Astrocyte of the cerebellum (primary cell): ENCODE results near the gene CD300LD.

ENCODE experiments used
- DNase-seq: peaks from one replicate; pipeline ENCODE4 v3.0.0-alpha.2; 2011; ENCODE audit warnings: low read depth
- H3K4me3 ChIP-seq: 2 replicates; pipeline ENCODE4 v1.5.1; 2011; ENCODE audit warnings: mild to moderate bottlenecking, low read depth, low read length, moderate library complexity
- in situ Hi-C: cut with HindIII; loops from 2 replicates; pipeline ENCODE4 v1.10.0; 2017; ENCODE audit warnings: low sequenced_read_pairs
- TF ChIP-seq, protein P1 (sequence below): IDR thresholded peaks from 2 replicates; pipeline ENCODE4 v1.5.1; 2012; ENCODE audit warnings: low read length, low read depth, moderate library complexity, mild to moderate bottlenecking; ENCODE audit errors: missing control alignments

The CD300LD gene

DNA sequence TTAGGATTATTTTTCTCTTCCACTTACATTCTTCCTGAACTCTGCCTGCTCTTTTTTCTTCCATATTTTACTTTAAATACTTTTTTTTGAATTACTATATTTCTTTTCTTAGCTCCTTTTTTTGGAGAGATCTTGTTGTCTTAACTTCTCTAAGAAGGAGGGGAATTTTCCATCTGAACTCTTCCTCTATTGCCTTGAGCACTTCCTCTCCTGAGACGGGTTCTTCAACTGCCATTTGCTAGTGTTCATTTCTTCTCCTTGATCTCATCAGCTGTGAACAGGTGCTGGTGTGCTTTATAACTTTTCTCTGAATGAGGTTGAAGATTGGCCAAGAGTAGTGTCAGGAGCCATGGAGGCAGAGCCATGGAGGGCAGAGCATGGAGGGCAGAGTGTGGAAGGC is 15.1 kb upstream of the CD300LD start:
- H3K4me3 ChIP-seq: no peak overlapping the region
- in situ Hi-C loops: no loop called here
- TF ChIP-seq, protein P1, sequence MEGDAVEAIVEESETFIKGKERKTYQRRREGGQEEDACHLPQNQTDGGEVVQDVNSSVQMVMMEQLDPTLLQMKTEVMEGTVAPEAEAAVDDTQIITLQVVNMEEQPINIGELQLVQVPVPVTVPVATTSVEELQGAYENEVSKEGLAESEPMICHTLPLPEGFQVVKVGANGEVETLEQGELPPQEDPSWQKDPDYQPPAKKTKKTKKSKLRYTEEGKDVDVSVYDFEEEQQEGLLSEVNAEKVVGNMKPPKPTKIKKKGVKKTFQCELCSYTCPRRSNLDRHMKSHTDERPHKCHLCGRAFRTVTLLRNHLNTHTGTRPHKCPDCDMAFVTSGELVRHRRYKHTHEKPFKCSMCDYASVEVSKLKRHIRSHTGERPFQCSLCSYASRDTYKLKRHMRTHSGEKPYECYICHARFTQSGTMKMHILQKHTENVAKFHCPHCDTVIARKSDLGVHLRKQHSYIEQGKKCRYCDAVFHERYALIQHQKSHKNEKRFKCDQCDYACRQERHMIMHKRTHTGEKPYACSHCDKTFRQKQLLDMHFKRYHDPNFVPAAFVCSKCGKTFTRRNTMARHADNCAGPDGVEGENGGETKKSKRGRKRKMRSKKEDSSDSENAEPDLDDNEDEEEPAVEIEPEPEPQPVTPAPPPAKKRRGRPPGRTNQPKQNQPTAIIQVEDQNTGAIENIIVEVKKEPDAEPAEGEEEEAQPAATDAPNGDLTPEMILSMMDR: no peak
- no peak for DNase-seq

DNA sequence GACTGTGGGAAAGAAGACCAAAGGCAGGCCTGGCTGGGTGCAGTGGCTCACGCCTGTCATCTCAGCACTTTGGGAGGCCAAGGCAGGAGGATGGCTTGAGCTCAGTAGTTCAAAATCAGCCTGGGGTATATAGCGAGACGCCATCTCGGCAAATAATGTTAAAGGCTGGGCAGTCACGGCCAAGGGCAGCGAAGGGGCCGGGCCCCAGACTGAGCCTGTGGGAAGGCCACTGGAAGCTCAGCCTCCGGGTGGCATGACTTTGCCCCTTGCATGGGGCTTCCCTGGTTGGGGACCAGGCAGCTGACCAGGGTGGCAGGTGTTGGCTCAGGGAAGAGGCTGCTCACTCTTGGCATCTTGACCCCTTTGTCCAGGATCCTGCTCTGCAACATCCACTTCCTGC is 14.0 kb upstream of the CD300LD start:
- H3K4me3 ChIP-seq: no peak overlapping the region
- in situ Hi-C loops: no loop called here
- DNase-seq: no peak
- TF ChIP-seq, protein P1: no peak

DNA sequence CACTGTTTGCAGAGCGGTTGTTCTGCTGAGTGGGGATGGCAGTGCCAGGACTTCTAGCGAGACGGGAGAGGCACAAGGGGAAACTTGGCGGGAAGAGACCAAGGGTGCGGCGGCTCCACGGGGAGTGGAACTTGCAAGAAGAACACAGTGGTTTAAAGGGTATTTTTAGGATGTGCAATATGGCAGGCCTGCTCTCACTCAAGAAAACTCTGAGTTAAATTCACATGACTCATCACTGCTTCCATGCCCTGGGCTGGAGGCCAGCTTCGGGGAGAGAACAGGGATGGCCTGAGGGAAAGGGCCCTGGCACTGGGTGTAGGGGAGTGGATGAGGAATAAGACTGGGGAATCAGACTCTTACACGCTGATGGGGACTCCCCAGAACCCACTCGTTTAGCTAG is 13.3 kb upstream of the CD300LD start:
- no peak overlapping the region for H3K4me3 ChIP-seq

DNA sequence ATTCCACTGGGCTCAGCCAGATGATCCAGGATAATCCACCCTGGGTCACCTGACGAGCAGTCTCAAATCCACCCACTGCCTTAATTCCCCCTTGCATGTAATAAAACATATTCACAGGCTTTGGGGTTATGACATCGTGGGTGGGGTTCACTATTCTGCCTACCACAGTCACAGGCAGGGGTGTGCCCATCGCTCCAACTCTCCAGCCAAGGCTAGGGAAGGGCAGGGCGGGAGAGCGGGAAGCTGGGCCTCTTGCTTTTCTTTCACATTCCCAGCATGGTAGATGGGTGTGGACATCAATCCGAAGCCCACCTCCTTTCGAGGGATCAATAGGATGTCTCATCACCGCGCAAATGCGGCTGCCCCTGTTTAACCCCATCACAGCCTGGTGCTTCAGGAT is 12.7 kb upstream of the CD300LD start:
- TF ChIP-seq, protein P1: no peak
- in situ Hi-C loops: no loop called here
- DNase-seq: no peak
- no peak overlapping the region for H3K4me3 ChIP-seq

More for the DNA sequence above, 13.3 kb upstream of the CD300LD start:
- in situ Hi-C loops: no loop called here
- DNase-seq: peak; percentile 19
- TF ChIP-seq, protein P1: no peak

DNA sequence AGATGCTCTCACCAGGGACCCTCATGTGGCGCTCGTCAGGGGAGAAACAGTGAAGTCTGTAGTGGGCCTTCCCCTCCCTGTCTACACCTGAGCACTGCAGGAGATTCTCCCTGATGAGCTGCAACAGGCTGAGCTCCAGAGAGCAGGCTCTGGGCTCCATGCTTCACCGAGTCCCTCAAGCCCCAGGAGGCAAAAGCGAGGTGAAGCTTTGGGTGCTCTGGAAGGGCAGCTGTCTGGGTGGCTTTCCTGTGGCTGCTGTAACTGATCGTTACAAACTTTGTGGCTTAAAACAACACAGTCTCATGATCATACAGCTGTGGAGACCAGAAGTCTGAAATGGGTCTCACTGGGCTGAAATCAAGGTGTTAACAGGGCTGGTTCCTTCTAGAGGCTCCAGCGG is 12.1 kb upstream of the CD300LD start:
- TF ChIP-seq, protein P1: no peak
- DNase-seq: no peak
- in situ Hi-C loops: no loop called here
- no peak overlapping the region for H3K4me3 ChIP-seq

DNA sequence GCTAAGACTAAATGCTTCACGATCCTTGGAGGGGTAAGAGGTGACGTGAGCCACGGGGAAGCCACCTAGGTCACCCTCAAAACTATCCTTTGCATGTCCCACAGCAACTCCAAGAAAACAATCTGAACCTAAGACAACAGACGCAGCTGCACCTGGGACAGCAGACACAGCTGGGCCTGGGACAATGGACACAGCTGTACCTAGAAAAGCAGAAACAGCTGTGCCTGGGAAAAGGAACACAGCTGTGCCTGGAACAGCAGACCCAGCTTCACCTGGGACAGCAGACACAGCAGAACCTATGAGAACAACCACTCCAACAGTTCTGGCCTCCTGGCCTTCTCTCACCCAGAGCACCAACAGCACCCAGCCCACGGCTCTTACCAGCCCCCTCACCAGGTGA is 11.7 kb upstream of the CD300LD start:
- no peak for DNase-seq
- in situ Hi-C loops: no loop called here
- TF ChIP-seq, protein P1: no peak
- no peak overlapping the region for H3K4me3 ChIP-seq

DNA sequence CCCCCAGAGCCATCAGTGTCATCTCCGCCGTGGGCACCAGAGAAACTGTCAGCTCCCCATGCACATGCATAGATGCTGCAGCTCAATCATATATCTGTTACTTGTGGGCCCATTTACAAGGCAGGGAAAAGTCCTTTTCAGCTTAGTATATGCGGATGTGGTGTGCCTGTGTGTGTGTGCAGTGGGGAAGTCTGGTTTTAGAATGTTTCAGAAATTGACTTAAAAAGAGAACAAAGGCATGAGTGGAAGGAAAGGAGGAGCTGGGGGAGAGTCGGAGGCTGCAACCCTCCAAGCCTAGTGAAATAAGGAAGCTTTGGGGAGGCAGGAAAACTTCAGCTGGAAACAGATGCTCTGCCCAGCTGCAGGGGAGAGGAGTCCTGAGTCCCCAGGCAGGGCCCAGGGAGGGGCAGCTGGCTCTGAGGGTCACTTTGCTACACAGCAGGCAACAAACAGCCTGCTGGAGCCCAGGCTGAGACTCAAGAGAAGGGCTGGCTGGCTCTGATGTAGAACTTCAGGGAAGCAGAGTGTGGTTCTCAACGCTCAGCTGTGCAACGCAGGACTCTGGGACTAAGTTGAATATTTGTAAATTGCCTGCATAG is 11.1 kb upstream of the CD300LD start:
- in situ Hi-C loops: no loop called here
- TF ChIP-seq, protein P1: no peak
- H3K4me3 ChIP-seq: no peak overlapping the region
- no peak for DNase-seq
